GM21825 (cell line): ENCODE data around the gene NRN1L.
"Not testable (repeated sequence)": the region's sequence is repeated elsewhere in the genome, so short reads cannot be mapped to it uniquely, and the experiment has no call there.

Experiments
- ATAC-seq: cut with Tn5 transposase; IDR thresholded peaks from one replicate; pipeline ENCODE4 v1.9.1; 2021; ENCODE audit warnings: mild to moderate bottlenecking, moderate library complexity; ENCODE audit not compliant: unreplicated experiment

NRN1L gene

DNA sequence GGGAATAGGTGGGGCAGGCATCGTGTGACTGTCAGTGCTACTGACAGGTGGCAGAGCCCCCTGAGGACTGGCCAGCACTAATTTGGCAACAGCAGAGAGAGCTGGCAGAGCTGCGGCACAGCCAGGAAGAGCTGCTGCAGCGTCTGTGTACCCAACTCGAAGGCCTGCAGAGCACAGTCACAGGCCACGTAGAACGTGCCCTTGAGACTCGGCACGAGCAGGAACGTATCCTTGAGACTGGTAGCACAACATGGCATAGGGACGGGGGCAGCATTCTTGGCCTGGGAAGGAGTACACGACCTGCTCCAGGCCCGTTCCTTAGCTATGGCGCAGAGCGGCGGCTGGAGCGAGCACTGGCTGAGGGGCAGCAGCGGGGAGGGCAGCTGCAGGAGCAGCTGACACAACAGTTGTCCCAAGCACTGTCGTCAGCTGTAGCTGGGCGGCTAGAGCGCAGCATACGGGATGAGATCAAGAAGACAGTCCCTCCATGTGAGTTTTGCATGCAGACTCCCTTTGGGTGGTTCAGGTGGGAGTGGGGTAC lies 3.0 kb upstream of the NRN1L start:
- no peak for ATAC-seq

GRCh38 chr16:67882374-67883145 lies 2.1 kb upstream of the NRN1L start:
- ATAC-seq: no peak

GRCh38 chr16:67883146-67883871 lies 1.4 kb upstream of the NRN1L start:
- ATAC-seq: no peak

DNA sequence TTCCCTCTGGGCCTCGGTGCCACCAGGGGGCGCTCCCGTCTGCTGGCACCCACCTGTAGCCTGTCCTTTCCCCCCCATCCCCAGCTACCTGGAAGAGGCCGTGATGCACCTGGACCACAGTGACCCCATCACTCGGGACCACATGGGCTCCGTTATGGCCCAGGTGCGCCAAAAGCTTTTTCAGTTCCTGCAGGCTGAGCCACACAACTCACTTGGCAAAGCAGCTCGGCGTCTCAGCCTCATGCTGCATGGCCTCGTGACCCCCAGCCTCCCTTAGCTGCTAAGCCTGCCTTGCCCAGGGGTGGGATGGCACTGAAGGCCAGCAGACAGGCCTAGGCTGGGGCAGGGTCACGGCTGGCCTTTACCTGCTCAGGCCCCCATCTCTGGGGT lies 818 bp upstream of the NRN1L start:
- ATAC-seq: no peak

- no peak for ATAC-seq
Observed at GRCh38 chr16:67885545-67885944, 860 bp downstream of the NRN1L start.

DNA sequence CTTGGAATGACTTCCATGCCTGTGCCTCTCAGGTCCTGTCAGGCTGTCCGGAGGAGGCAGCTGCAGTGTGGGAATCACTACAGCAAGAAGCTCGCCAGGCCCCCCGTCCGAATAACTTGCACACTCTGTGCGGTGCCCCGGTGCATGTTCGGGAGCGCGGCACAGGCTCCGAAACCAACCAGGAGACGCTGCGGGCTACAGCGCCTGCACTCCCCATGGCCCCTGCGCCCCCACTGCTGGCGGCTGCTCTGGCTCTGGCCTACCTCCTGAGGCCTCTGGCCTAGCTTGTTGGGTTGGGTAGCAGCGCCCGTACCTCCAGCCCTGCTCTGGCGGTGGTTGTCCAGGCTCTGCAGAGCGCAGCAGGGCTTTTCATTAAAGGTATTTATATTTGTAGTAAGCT lies 1.3 kb downstream of the NRN1L start:
- no peak for ATAC-seq

- ATAC-seq: no peak
Observed at GRCh38 chr16:67886387-67886786, 1.7 kb downstream of the NRN1L start.

DNA sequence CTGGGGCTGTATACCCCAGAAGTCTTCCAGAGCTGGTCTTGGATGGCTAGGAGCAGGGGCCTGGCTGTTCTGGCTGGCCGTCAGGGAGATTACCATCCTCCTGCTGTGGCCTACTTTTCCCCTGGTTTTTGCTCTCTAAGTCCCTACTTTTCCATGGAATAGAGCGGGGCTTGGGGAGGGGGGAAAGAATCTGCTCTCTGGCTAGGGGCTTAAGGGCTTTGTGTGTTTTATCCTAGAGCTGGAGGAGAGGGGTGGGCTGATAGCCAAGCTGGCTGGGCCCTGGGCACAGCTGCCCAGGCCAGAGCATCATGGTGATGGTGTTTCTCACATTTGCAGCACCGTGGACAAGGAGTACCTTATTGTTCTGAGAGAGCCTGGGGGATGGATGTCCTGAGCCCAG lies 3.6 kb downstream of the NRN1L start:
- no peak for ATAC-seq

- no peak for ATAC-seq
Observed at GRCh38 chr16:67892375-67892774, 7.7 kb downstream of the NRN1L start.

DNA sequence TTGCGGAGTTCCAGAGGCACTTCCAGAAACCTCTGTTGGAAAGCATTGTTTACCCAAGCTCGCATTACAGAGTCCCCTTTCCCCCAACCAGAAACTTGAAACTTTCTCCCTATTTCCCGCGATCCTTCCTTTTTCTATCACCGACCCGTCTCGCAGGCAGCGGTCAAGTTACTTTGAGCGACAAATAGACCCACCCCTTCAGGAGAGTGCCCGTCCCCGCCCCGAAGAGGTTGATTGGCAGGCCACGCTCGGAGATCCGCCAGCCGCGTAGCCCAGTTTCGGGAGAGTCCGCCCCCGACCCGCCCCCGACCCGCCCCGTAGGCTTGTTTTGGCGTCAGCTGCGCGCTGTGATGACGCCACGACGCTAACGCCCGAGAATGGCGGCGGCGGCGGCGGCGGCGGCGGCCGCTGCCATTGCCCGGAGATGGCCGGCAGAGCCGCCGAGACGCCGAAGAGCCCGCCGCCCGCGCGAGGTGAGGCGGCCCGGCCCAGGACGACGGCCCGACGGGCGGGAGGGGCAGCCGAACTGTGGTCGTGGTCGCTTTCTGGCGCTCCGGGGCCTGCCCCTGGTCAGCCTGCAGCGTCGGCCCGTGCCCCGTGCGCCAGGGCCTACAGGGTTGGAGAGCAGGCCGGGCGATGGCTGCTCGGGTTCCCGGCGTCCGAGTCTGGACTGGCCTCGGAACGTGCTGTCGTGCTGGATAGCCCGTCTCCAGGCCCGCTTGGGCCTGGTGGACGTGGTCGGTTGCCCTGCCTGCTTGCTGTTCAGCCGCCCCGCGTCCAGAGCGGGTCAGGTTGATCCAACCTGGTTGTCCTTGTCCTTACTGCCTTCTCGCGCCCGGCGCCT lies 8.4 kb downstream of the NRN1L start, which contains the start of gene PSKH1:
Gene PSKH1, plus strand, starts transcription at position 356 of the 844 bp plus-strand sequence. CDS start 15,496 bp downstream, outside the sequence.
- ATAC-seq: peak; percentile 92

- ATAC-seq: peak; percentile 20
Observed at GRCh38 chr16:67893743-67894399, 9.2 kb downstream of the NRN1L start.

GRCh38 chr16:67897231-67897630 lies 12.5 kb downstream of the NRN1L start:
- ATAC-seq: no peak

DNA sequence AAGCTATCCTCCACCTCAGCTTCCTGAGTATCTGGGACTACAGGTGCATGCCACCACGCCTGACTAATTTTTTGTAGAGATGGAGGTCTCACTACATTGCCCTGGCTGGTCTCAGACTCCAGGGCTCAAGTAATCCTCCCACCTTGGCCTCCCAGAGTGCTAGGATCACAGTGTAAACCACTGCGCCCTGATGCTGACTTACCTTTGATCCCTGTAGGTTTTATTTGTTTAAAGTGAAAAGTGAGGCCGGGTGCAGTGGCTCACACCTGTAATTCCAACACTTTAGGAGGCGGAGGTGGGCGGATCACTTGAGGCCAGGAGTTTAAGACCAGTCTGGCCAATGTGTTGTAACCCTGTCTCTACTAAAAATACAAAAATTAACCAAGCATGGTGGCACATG lies 17.0 kb downstream of the NRN1L start:
- ATAC-seq: no peak

- ATAC-seq: no peak
Observed at GRCh38 chr16:67902831-67903230, 18.1 kb downstream of the NRN1L start.

- ATAC-seq: no peak
Observed at GRCh38 chr16:67907397-67908180, 22.9 kb downstream of the NRN1L start.

DNA sequence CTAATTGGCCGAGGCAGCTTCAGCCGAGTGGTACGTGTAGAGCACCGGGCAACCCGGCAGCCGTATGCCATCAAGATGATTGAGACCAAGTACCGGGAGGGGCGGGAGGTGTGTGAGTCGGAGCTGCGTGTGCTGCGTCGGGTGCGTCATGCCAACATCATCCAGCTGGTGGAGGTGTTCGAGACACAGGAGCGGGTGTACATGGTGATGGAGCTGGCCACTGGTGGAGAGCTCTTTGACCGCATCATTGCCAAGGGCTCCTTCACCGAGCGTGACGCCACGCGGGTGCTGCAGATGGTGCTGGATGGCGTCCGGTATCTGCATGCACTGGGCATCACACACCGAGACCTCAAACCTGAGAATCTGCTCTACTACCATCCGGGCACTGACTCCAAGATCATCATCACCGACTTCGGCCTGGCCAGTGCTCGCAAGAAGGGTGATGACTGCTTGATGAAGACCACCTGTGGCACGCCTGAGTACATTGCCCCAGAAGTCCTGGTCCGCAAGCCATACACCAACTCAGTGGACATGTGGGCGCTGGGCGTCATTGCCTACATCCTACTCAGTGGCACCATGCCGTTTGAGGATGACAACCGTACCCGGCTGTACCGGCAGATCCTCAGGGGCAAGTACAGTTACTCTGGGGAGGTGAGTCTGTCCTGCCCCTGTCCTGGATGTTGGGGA lies 24.5 kb downstream of the NRN1L start:
- ATAC-seq: no peak

- no peak for ATAC-seq
Observed at GRCh38 chr16:67910158-67910557, 25.5 kb downstream of the NRN1L start.

GRCh38 chr16:67914758-67915495 lies 30.2 kb downstream of the NRN1L start:
- no peak for ATAC-seq

GRCh38 chr16:67915496-67915769 lies 30.7 kb downstream of the NRN1L start:
- ATAC-seq: not testable (repeated sequence)
